ENCODE data around the gene ANAPC16.
"Not testable (repeated sequence)": the region's sequence is repeated elsewhere in the genome, so short reads cannot be mapped to it uniquely, and the experiment has no call there.

ANAPC16 gene

DNA sequence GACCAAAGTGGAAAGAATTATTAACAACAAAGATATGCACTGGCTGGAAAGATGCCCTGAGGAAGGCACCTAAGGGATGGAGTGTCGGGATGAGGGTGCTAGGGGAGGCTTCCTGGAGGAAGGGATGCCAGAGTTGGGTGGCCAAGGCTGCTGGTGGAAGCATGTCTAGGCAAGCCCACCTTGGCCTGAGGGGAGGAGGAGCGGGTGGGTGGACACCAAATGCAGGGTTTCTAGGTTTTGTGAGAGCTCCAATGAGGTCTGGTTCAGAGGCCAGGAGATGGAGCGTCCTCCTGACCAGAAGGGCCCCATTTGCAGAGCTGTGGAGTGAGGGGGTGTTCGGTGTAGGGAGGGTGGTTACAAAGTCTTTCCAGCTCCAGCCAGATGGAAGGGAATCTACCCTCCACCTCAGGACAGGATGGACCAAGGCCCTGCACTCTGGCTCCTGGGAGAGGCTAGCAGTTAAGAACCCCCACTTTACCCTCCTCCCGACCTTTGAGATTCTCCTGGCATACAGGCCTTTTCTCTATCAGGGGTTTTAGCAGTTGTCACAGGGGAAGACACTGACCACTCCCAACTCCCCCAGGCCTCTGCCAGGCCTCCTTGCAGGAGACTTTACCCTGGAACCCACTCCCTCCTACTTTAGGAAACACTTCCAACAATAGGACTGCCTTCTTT, 54.9 kb downstream of the ANAPC16 start:
- TF ChIP-seq ZNF274 (IDR thresholded peaks at IDR 0.05; ENCODE audit: low read depth, low read length) = no peak

DNA sequence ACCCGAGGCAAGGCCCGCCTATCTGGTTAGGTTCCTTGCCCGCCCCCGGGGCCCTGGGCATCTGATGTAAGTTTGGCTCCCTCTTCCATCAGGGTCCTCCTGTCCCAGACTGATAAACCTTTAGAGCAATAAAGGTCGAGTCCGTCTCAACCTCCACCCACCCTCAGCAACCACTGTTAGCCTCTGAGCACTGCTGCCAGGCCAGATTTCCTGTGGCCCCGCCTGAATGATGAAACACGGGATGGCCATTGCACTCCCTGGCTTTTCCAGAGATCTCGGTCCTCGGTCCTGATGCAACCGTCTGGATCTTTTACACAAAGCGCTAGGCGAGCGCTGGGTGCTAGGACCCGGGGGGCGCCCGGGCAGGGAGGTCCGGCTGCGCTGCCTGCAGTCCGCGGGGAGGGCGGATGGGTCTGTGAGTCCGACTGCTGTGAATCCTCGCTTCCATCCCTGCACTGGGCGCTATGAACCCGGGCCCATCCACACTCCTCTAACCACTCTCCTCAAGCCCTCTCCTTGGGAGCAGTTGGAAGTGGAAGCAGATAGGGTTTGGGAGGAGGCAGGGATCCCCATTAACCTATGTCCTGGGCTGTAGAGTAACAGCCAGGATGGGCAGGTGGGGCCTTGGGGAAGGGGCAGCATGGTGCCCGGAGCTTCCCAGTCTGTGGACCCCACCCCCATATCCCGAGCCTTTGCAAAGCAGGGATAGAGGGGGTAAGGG, 57.0 kb downstream of the ANAPC16 start:
- peak overlapping the region; percentile 59 for H3K4me3 ChIP-seq (ENCODE audit: low read length)
- no peak for TF ChIP-seq ZNF274 (IDR thresholded peaks at IDR 0.05; ENCODE audit: low read depth, low read length)

More for the DNA sequence above, 54.9 kb downstream of the ANAPC16 start:
- H3K4me3 ChIP-seq (ENCODE audit: low read length) = no peak overlapping the region

DNA sequence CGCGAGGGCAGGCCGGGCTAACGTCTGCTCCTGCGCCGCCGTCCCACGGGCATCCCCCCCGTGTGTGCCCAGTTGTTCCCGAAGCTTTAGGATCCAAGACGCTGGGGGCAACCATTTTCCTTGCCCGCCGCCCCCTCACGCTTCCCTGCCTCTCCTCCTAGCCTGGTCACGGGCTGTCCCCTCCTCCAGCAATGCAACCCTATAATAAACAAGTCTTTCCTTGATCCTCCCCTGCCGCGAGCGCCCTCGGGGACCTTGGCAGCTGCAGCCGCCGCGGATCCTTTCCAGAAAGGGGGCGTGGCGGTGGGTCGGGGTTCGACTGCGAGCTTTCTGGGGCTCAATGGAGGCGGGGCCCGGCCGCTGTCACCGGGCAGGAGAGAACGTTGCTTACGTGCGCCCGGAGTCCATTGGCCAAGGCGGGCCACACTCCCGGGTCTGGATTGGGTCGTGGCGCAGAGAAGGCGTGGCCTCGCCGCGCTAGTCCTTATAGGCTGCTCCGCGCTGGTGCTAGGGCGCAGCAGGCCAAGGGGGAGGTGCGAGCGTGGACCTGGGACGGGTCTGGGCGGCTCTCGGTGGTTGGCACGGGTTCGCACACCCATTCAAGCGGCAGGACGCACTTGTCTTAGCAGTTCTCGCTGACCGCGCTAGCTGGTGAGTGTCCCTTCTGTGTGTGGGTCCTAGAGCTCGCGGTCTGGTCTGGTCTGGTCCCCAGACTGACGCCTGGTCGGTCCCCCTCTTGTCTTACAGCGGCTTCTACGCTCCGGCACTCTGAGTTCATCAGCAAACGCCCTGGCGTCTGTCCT, 57.8 kb downstream of the ANAPC16 start, which contains the start of gene DDIT4:
Gene DDIT4 (plus strand): TSS at position 515 of the 803 bp plus-strand sequence. CDS start 293 bp downstream, outside the sequence.
- H3K4me3 ChIP-seq (ENCODE audit: low read length) = peak within 1 kb of the TSS; percentile 80
- TF ChIP-seq ZNF274 (IDR thresholded peaks at IDR 0.05; ENCODE audit: low read depth, low read length) = no peak

DNA sequence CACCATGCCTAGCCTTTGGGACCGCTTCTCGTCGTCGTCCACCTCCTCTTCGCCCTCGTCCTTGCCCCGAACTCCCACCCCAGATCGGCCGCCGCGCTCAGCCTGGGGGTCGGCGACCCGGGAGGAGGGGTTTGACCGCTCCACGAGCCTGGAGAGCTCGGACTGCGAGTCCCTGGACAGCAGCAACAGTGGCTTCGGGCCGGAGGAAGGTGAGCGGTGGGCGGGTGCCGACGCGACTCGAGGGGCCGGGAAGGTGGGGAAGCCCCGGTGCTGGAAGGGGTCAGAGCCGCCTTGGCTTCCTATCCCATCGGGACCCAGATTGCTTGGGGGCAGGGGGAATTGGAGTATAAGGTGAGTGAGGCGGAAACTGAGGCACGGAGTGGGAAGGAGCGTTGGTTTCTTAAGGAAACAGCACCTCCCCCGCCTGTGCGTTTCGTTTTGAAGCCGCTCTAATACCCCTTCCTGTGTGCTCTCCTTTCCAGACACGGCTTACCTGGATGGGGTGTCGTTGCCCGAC, 58.5 kb downstream of the ANAPC16 start:
- peak overlapping the region; percentile 80 for H3K4me3 ChIP-seq (ENCODE audit: low read length)
- no peak for TF ChIP-seq ZNF274 (IDR thresholded peaks at IDR 0.05; ENCODE audit: low read depth, low read length)

DNA sequence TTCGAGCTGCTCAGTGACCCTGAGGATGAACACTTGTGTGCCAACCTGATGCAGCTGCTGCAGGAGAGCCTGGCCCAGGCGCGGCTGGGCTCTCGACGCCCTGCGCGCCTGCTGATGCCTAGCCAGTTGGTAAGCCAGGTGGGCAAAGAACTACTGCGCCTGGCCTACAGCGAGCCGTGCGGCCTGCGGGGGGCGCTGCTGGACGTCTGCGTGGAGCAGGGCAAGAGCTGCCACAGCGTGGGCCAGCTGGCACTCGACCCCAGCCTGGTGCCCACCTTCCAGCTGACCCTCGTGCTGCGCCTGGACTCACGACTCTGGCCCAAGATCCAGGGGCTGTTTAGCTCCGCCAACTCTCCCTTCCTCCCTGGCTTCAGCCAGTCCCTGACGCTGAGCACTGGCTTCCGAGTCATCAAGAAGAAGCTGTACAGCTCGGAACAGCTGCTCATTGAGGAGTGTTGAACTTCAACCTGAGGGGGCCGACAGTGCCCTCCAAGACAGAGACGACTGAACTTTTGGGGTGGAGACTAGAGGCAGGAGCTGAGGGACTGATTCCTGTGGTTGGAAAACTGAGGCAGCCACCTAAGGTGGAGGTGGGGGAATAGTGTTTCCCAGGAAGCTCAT, 59.0 kb downstream of the ANAPC16 start:
- no peak for TF ChIP-seq ZNF274 (IDR thresholded peaks at IDR 0.05; ENCODE audit: low read depth, low read length)
- peak overlapping the region; percentile 80 for H3K4me3 ChIP-seq (ENCODE audit: low read length)

DNA sequence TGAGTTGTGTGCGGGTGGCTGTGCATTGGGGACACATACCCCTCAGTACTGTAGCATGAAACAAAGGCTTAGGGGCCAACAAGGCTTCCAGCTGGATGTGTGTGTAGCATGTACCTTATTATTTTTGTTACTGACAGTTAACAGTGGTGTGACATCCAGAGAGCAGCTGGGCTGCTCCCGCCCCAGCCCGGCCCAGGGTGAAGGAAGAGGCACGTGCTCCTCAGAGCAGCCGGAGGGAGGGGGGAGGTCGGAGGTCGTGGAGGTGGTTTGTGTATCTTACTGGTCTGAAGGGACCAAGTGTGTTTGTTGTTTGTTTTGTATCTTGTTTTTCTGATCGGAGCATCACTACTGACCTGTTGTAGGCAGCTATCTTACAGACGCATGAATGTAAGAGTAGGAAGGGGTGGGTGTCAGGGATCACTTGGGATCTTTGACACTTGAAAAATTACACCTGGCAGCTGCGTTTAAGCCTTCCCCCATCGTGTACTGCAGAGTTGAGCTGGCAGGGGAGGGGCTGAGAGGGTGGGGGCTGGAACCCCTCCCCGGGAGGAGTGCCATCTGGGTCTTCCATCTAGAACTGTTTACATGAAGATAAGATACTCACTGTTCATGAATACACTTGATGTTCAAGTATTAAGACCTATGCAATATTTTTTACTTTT, 59.7 kb downstream of the ANAPC16 start:
- H3K4me3 ChIP-seq (ENCODE audit: low read length) = peak overlapping the region; percentile 80
- no peak for TF ChIP-seq ZNF274 (IDR thresholded peaks at IDR 0.05; ENCODE audit: low read depth, low read length)

DNA sequence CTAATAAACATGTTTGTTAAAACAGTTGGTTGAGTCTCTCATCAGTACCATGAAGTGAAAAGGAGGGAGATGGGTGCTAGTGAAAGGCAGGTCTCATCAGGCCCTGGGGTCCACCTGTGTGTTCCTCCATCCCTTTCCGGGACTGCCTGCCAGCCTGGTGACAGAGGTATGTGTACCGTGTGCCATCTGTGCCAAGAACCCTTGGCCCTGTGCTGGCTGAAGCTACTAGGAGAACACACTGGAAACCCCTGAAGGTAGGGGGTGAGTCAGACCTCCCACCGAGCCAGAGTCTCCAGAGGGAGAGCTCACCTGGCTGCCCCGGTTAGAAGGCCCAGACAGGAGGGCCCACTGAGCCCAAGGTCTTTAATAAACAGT, 60.2 kb downstream of the ANAPC16 start:
- H3K4me3 ChIP-seq (ENCODE audit: low read length) = peak overlapping the region; percentile 80

DNA sequence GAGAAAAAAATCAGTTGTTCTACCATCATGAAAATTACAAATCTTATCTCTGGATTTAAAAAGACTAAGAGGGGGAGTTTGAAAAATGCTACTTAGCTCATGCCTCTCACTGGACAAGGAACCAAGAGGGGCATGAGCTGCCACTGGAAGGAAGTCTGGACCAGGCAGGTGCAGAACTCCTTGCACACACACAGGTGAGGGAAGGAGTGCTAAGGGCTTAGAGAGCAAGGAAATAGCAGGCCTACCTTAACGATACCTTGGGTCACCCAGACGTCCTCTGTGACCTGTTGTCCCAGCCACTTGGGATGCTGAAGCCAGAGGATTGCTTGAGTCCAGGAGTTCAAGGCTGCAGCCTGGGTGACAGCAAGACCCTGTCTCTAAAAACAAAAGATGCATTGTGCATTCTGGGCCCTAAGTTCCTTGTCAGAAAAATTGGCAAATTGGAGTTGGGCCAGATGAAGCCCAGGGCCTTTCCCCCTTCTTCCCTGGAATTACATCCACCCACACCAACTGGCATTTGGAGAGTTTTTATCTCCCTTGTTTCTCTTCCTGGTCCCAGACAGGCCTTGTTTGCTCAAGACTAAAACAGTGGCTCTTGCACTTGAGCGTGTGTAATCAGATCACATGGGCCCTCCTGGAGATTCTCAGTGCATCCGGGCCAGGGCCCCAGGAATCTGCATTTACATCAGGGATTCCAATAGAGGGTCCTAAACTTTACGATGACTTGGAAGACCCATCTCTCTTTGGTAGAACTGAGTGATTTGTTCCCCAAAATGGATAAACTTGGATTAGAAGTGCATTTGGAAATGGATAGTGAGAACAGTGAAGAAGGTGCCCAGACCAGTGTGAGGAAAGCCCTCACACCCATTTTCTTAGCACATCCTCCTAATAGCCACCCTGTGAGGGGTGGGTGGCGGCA, 60.9 kb downstream of the ANAPC16 start:
- H3K4me3 ChIP-seq (ENCODE audit: low read length) = no peak overlapping the region
- TF ChIP-seq ZNF274 (IDR thresholded peaks at IDR 0.05; ENCODE audit: low read depth, low read length) = no peak

More for the DNA sequence above, 60.2 kb downstream of the ANAPC16 start:
- no peak for TF ChIP-seq ZNF274 (IDR thresholded peaks at IDR 0.05; ENCODE audit: low read depth, low read length)

DNA sequence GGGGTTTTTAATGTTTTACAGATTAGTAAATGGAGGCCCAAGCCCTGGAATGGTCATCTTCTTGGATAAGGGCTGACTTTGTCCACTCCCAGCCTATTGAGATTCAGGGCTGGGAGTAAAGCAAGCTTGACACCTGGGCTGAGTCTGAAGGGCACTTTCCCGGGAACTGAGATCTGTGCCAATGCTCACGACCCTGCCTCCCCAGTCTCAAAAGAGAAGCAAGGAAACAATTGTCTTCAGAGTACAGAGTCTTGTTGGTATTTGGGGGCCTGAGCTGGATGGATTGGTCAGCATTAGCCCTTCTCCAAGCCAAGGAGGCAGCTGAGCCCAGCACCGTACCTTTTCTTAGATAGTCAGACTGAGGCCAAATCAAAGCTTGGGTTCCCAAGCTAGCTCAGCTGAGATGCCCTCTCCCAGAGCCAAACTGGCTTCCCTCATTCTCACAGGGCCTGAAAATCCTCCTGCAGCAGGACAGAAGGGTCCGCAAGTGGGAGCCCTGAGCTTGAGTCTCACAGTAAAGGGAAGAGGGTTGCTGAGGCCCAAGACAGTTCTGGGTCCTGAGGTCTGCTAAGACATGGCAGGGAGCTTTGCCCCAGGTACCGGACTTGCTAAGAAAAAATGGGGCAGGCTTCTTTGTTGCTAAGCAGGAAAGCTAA, 61.7 kb downstream of the ANAPC16 start:
- no peak for TF ChIP-seq ZNF274 (IDR thresholded peaks at IDR 0.05; ENCODE audit: low read depth, low read length)
- no peak overlapping the region for H3K4me3 ChIP-seq (ENCODE audit: low read length)

DNA sequence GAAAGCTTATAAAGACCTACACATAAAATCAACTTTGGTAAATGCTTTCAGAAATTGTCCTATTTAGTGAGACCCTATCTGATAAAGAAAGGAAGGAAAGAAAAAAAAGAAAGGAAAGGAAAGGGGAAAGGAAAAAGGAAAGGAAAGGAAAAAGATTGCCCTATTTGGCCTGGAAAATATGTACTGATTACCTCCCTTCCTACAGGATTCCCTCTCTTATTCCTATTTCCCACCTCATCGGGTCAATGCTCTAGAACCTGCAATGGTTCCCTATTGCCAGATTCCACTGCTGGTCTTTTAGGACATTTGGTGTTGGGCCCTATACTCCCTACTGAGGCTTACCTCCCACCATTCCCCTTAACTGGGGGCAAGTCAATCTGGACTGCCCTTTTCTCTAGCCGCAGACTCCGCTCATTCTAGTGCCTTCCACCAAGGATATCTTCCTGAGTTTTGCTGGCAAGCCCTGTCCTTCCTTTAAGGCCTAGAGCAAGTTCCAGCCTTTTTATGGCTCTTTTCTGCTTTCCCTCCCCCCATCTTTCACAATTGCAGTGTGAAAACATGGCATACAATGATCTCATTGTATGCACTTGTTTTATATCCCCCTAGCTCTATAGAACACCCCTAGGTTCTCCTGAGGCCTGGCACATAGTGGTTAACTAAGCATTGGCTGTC, 62.3 kb downstream of the ANAPC16 start:
- no peak for TF ChIP-seq ZNF274 (IDR thresholded peaks at IDR 0.05; ENCODE audit: low read depth, low read length)
- H3K4me3 ChIP-seq (ENCODE audit: low read length) = no peak overlapping the region

DNA sequence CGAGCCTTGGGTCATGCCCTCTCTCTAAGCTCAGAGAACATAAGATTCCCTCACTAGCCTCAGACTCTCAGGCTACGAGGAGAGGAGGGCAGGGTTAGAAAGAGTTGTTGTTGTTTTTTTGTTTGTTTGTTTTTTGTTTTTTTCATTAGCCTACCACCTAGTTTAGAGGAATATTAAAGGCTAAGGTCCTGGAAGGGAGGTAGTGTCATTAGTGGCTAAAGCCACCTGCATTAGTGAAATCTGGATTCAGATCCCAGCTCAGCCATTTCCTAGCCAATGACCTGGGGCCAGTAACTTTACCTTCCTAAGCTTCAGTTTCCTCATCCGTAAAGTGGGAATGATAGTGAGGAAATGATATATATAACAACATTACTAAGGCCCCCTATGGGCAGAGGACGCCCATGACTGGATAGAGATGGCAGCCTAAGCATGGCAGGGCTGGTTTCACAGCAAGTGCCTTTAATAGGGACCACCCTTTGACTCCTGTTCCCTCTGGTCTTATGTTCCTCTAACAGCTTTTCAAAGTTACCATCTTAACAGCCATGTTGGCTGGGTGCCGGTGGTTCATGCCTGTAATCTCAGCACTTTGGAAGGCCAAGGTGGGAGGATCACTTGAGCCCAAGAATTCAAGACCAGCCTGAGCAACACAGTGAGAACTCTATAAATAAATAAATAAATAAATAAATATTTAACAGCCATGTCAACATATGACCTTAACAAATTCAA, 63.0 kb downstream of the ANAPC16 start:
- no peak for TF ChIP-seq ZNF274 (IDR thresholded peaks at IDR 0.05; ENCODE audit: low read depth, low read length)
- no peak overlapping the region for H3K4me3 ChIP-seq (ENCODE audit: low read length)

DNA sequence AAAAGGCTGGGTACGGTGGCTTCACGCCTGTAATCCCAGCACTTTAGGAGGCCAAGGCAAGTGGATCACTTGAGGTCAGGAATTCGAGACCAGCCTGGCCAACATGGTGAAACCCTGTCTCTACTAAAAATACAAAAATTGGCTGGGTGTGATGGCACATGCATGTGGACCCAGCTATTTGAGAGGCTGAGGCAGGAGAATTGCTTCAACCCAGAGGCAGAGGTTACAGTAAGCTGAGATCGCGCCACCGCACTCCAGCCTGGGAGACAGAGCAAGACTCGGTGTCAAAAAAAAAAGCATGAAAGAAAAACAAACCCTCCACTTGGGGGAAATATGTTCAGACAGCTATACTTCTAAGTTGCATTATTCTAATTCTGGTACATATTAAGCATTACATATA, 63.8 kb downstream of the ANAPC16 start:
- H3K4me3 ChIP-seq (ENCODE audit: low read length) = not testable (repeated sequence)
